Activated naive CD4-positive, alpha-beta T cell treated with anti-CD3 and anti-CD28 coated beads, Interleukin-2, amount 50 U/mL, for 72 hours (primary cell): ENCODE results near the gene RPTOR. TPM values are rescaled to one million over a fixed set of nuclear protein-coding genes. Genes with fewer than 3 reads are reported as not detected.

Source experiments
- ATAC-seq, 2 donors: fragments of 150-1000 bp; cut with Tn5 transposase; 2 replicates each; pipeline ENCODE4 v1.10.0; 2021; ENCODE audit warnings: mild to moderate bottlenecking in 2 of 2, moderate library complexity in 2 of 2
- DNase-seq, 2 donors: peaks; one replicate each; pipeline ENCODE4 v3.0.0; 2021 to 2022; ENCODE audit warnings: low spot score in 2 of 2
- H3K27ac Mint-ChIP-seq, 2 donors: one replicate each; pipeline ENCODE4 v1.8.0; 2022; ENCODE audit warnings: mild to moderate bottlenecking in 2 of 2, mixed read lengths in 2 of 2
- H3K36me3 Mint-ChIP-seq, 2 donors: one replicate each; pipeline ENCODE4 v1.8.0; 2022; ENCODE audit warnings: mixed read lengths in 2 of 2
- H3K9me3 Mint-ChIP-seq, 2 donors: one replicate each; pipeline ENCODE4 v1.8.0; 2022; ENCODE audit warnings: mixed read lengths in 2 of 2
- total RNA-seq, 2 donors: library from RNA; stranded (reverse); gene quantifications; one replicate each; pipeline ENCODE4 v1.2.3, GENCODE V29; 2022

RPTOR gene
- total RNA-seq, 2 donors from 2014 or later = 59.5 to 128 TPM

DNA sequence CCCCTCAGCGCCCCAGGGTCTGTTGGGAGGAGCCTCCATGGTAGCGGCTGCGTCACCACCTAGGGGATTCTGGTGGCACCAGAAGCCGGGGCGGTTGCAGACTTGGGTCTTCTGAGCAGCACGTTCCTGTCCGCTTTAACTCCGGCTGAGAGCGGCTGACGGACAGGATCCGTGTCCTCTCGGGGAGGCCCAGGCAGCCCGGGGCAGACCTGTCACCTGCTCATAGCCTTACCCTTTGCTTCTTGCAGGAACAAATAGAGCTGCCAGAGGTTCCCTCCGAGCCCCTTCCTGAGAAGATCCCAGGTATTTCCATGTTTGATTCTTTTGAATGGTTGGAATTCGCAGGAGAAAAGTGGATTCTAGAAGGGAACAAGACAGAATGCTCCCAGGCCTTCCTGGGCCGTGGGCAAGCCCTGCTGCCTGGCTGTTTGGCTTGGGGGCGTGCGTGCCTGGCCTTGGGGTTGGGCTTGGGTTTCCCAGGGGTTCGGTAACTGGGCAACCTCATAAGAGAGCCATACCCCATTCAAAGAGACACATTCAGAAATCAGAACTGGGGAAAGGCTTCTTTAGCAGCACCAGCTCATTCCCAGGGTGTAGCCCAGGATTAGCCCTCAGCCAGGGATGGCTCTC is 453.6 kb downstream of the RPTOR start:
- Mint-ChIP-seq H3K27ac (no peak overlapping the region), H3K36me3 (no peaks in the 10 kb centered on the region), H3K9me3 (no peaks in the 10 kb centered on the region)
- DNase-seq (no peak), ATAC-seq (no peak)

DNA sequence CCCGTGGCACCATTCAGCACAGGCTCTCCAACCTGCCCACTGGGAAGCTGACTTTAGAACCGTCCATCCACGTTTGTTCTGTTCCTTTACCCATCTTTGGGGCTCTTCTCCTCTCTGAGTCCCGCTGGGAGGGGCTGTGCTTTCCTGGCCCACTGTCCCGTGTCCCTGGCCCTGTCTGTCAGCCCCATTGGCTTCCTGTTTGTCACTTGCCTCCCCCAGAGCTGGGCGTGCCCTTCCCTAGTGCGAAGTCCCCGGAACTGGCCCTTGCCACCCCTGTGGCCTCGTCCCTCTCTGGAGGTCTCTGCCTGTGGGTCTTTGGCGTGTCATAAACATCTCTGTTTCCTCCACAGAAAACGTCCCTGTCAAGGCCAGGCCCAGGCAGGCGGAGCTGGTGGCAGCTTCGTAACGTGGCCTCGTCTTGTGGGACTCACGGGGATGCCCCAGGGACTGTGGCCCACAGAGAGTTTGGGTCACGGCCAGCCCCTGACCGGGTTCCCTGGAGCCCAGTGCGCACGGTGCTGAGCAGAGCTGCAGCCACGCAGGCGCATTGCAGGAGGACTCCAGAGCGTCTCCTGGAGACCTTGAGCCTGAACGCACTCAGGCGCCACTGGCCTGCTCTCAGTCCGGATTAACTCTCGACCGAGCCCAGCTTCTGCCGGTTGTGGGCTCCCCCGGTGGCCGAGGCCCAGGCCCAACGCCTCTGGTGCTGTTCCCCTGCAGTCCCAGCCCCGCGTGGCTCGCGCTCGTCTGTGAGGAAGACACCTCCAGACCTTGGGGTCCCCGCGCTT is 454.3 kb downstream of the RPTOR start:
- DNase-seq (no peak), ATAC-seq (no peak)
- Mint-ChIP-seq H3K36me3 (no peaks in the 10 kb centered on the region), H3K9me3 (no peaks in the 10 kb centered on the region), H3K27ac (no peak overlapping the region)

DNA sequence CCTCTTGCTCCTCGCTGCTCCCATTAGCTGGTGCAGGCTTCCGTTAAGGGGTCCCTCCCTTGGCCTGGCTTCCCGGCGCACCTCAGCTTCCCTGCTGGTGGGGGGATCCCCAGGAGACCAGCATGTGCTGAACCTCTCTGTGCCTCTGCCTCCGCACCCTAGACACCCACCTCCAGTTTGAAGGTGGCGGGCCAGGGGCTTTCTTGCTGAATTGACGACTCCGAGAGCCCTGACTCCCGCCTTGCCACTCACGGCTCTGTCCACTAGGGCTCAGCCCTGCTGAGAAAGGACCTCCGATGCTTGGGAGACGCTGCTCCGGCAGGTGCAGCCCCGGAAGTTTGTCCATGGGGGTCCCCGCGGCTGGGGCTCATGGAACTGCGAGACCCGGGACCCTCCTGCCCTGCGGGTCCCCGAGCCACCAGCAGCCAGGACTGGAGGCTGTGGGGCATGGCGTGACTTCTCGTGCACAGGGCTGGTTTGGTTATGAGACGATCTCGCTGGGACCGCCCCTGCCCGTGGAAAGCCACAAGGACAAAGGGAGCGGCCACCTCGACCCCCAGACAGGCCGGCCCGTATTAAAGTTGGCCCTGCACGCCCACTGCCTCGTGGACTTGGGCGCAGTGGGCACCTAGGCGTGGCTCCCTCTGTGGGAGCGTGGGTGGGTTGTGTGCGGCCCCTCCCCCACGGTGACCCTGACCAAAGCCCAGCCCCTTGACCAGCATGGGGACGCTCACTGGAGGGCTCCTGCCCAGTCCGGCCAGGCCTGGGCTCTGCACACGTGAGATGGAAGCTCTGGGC is 455.1 kb downstream of the RPTOR start:
- Mint-ChIP-seq H3K9me3 (no peaks in the 10 kb centered on the region), H3K36me3 (no peaks in the 10 kb centered on the region), H3K27ac (no peak overlapping the region)
- ATAC-seq = no peak
- DNase-seq = peak in 1 of 2 donors; percentile 1

DNA sequence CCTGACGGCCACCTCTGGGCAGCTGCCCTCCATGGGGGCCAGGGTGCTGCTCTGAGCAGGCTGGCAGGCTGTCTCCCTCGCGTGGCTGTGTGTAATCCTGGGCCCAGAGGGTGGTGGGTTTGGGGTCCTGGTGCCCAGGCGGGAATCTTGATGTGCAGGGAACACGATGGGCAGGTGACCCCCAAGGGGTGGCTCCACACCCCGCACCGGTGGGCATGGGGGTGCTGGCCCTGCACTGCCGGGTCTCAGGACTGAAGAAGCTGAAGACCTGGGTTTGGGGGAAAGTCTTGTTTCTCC is 455.6 kb downstream of the RPTOR start:
- no peak for DNase-seq
- no peak overlapping the region for H3K27ac Mint-ChIP-seq
- H3K9me3 Mint-ChIP-seq = no peaks in the 10 kb centered on the region
- no peak for ATAC-seq
- no peaks in the 10 kb centered on the region for H3K36me3 Mint-ChIP-seq

DNA sequence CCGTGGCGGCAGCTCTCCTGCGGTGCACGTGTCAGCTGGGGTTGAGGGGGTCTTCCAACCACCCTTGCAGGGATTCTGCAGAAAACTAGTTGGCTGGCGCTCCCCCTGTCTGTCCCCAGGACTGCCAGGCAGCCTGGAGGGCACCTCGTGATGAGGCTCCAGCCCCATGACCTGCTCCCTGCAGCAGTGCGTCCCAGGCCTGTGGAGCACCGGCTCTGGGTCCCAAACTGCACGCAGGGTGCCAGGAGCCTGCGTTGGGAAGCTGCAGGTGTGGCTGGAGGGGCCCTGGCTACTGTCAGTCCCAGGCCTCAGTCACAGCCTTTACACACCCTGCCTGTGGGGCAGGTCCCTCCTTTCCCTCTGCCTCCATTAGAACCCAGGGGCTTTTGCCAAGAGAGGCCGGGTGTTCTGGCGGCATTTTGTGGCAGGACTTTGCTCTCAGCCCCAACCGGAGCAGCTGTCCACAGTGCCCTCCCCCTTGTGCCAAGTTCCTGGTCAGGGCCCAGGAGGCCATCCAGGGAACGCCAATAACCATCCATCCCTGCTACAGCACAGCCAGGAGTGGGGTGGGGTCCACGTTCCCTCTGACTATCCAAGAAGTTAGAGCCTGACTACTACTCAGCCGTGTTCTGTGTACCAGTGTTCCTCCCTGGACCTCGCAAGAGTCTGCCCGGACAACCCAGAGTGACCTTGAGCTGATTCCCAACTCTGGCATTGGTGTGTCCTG is 456.2 kb downstream of the RPTOR start:
- no peaks in the 10 kb centered on the region for H3K36me3 Mint-ChIP-seq
- no peaks in the 10 kb centered on the region for H3K9me3 Mint-ChIP-seq
- no peak for ATAC-seq
- H3K27ac Mint-ChIP-seq = no peak overlapping the region
- no peak for DNase-seq

DNA sequence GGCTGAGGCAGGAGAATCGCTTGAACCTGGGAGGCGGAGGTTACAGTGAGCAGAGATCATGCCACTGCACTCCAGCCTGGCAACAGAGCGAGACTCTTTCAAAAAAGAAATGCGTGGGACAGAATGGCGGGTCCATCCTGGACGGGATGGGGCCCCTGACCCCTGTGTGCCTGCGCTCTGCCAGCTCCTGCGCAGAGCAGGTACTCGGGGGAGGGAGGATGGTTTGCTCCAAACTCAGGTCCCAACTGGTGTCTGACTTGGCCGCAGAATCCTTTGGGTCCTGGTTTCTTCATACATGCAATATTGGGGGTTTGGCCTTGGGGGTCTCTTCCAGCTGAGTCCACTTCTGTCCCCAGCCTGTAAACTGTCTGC is 457.4 kb downstream of the RPTOR start:
- DNase-seq = no peak
- Mint-ChIP-seq H3K9me3 (no peaks in the 10 kb centered on the region), H3K36me3 (no peaks in the 10 kb centered on the region)

DNA sequence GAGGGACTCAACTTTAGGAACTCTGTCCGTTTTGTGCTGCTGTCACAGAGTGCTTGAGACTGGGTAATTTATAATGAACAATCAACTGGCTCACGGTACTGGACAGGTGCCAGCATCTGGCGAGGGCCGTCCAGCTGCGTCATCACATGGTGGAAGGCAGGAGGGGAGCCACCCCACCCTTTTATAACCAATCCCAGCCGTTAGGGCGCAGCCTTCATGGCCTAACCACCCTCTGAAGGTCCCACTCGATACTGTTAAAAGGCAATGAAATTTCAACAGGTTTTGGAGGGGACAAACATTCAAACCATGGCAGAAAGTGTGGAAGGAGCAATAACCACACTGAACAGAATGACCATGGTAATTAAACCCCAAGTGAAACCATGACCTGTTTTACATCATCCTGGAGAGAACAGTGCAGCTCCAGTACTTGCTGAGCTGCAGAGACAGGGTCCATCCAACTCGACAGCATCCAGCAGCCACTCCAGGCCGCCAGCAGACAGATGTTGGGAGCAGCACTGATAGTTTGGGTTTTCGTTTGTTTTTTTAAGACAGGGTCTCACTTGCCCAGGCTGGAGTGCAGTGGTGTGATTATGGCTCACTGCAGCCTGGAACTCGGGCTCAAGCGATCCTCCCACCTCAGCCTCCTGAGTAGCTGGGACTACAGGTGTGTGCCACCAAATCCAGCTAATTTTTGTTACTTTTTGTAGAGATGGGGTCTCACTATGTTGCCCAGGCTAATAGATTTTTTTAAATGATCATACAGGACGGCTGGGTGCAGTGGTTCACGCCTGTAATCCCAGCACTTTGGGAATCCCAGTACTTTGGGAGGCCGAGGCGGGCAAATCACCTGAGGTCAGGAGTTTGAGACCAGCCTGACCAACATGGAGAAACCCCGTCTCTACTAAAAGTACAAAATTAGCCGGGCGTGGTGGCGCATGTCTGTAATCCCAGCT is 458.0 kb downstream of the RPTOR start:
- no peaks in the 10 kb centered on the region for H3K36me3 Mint-ChIP-seq
- H3K27ac Mint-ChIP-seq = no peak overlapping the region
- ATAC-seq = no peak
- no peaks in the 10 kb centered on the region for H3K9me3 Mint-ChIP-seq
- DNase-seq = no peak

More for the DNA sequence above, 457.4 kb downstream of the RPTOR start:
- H3K27ac Mint-ChIP-seq = no peak overlapping the region
- no peak for ATAC-seq

DNA sequence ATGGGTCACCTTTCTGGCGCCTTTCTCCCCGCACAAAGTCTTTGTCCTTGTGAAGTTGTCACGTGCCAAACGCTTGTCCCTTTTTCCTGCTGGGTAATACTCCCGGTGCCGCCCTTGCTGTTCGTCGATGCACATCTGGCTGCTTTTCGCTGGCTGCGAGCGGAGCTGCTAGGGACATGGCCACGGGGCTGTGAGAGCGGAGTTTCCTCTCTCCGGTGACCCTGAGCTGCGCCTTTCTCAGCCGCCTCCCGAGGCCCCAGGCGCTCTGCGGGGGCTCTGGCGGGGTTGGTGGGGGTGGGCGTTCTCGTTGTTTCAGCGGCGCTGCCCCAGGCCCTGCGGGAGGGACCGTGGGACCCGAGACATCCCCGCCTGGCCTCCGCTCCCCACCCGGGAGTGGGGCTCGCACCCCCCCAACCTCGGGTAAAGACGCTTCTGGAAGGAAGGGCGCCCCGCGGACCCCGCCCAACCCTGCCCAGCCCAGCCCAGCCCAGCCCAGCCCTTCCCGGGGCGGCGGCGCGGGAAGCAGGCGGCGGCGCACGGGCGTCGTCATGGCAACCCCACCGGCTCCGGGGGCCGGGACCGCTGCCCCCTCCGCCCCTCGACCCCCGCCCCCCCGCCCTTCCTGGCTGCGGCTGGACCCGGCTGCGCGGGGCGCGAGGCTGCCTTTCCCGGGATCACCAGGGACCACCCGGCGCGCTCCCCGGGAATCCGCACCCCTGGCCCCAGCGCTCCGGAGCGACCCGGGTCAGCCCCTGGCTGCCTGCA is 459.3 kb downstream of the RPTOR start:
- ATAC-seq = peak in 1 of 2 donors; percentile 18
- DNase-seq = no peak
- Mint-ChIP-seq H3K9me3 (no peaks in the 10 kb centered on the region), H3K36me3 (no peaks in the 10 kb centered on the region), H3K27ac (no peak overlapping the region)

DNA sequence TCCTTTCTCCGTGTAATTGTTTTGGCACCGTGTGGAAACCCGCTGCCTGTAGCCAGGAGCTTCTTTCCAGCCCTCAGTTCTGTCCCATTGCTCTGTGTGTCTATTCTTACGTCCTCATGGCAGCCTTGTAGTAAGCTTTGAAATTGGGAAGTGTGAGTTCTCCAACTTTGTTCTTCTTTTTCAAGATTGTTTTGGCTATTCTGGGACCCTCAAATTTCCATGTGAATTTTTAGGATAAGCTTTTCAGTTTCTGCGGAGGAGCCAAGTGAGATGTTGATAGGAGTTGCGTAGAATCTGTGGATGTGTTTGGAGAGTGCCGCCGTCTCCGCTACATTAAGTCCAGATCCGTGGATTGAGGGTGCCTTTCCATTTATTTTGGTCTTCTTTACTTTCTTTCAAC is 462.3 kb downstream of the RPTOR start:
- H3K9me3 Mint-ChIP-seq = peaks cover 3 to 5% of the 10 kb centered on the region in 2 donors
- H3K27ac Mint-ChIP-seq = no peak overlapping the region
- H3K36me3 Mint-ChIP-seq = peaks cover 7 to 11% of the 10 kb centered on the region in 2 donors
- no peak for DNase-seq
- no peak for ATAC-seq

DNA sequence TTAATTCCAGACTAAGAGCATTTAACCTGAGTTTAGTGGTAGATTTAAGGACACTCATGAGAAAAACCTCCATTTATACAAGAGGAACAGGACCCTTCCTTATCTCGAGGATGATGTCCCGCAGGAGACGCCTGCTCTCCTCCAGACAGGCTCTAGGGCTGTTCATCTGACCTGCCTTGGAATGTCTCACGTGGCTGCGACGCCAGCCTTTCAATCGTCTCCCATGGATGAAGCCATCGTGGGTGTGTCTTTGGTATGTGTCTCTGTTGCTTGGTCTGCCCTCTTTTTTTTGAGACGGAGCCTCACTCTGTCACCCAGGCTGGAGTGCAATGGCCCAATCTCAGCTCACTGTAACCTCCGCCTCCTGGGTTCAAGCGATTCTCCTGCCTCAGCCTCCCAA is 463.5 kb downstream of the RPTOR start:
- peaks cover 7 to 14% of the 10 kb centered on the region in 2 donors for H3K36me3 Mint-ChIP-seq
- no peak overlapping the region for H3K27ac Mint-ChIP-seq
- DNase-seq (no peak), ATAC-seq (no peak)
- H3K9me3 Mint-ChIP-seq = peaks cover 5 to 6% of the 10 kb centered on the region in 2 donors

DNA sequence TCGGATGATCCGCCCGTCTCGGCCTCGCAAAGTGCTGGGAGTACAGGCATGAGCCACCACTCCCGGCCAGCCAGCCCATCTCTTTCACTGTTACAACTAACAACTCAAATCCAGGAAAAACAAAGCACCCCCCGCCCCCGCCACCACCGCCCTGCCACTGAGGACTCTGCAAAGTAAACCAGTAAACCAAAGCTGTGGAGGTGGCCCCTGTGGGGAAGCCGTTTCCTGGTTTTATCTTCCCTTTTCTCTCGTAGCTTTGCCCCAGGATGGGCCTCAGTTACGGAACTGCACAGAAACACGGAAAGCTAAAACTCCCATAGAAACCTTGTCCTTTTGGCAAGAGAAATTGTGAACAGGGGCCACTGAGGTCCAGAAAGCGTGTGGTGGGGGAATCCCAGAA is 464.5 kb downstream of the RPTOR start:
- DNase-seq = no peak
- Mint-ChIP-seq H3K36me3 (peaks cover 7 to 14% of the 10 kb centered on the region in 2 donors), H3K27ac (no peak overlapping the region), H3K9me3 (peaks cover 5 to 6% of the 10 kb centered on the region in 2 donors)
- ATAC-seq = no peak

DNA sequence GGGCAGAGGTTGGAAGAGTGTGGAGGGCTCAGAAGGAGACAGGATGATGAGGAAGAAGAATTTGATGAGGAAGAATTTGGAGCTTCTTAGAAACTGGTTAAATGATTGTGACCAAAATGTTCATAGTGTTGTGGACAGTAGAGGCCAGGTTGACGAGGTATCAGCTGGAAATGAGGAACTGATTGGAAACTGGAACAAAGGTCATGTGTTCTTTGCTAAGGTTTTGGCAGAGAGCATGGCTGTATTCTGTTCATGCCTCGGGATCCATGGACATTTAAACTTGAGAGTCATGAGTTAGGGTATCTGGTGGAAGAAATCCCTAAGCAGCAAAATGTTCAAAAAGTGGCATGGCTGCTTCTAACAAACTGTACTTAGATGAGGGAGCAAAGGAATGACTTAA is 466.3 kb downstream of the RPTOR start:
- no peak for DNase-seq
- no peak for ATAC-seq
- Mint-ChIP-seq H3K36me3 (peaks cover 7 to 14% of the 10 kb centered on the region in 2 donors), H3K9me3 (peaks cover 5 to 6% of the 10 kb centered on the region in 2 donors), H3K27ac (no peak overlapping the region)

DNA sequence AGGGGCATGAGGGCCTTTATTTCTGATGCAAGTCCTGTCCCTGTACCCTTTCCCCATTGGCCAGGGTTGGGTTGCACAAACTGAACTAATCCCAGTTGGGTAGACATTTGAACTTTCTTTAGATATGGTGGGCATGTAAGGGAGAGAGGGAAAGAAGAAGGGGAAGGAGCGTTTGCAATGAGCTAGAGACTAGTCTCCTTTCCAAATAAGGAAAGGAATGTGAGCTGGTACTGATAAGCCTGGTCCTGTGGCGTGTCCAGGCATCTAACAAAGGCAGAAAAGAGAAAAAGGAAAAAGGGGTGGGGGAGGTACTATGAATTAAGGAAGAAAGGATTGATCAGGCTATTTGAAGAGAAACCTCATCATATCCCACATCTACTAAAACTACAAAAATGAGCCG is 467.3 kb downstream of the RPTOR start:
- H3K9me3 Mint-ChIP-seq = peaks cover 5 to 10% of the 10 kb centered on the region in 2 donors
- no peak for ATAC-seq
- peaks cover 7 to 21% of the 10 kb centered on the region in 2 donors for H3K36me3 Mint-ChIP-seq
- no peak for DNase-seq
- peak overlapping the region in 1 of 2 donors; percentile 9 for H3K27ac Mint-ChIP-seq

DNA sequence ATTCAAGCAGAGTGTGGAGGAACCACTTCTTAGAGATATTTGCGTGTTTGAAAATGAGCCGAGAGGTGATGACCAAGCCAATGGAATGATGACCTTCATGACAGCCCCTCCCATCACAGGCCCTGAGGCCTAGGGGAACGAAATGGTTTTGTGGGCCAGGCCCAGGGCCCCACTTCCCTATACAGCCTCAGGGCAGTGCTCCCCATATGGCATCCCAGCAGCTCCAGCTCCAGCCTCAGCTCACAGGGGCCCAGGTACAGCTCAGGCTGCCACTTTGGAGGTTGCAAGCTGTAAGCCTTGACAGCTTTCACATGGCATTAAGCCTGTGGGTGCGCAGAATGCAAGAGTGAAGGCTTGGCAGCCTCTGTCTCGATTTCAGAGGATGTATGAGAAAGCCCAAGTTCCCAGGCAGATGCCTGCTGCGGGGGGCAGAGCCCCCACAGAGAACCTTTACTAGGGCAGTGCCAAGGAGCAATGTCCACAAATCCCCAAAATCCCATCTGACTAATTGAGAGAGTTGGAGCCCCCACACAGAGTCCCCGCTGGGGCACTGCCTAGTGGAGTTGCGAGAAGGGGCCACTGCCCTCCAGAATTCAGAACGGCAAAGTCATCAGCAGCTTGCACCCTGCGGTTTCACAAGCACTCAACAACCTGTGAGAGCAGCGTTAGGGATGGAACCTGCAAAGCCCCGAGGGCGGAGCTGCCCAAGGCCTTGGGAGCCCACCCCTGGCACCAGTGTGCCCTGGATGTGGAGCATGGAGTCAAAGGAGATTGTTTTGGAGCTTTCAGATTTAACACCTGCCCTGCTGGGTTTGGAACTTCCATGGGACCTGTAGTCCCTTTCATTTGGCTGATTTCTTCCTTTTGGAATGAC is 468.2 kb downstream of the RPTOR start:
- H3K36me3 Mint-ChIP-seq = peaks cover 7 to 22% of the 10 kb centered on the region in 2 donors
- peak overlapping the region in 1 of 2 donors; percentile 9 for H3K27ac Mint-ChIP-seq
- ATAC-seq = no peak
- DNase-seq = no peak
- peaks cover 5 to 10% of the 10 kb centered on the region in 2 donors for H3K9me3 Mint-ChIP-seq
